Glomerular visceral epithelial cell (primary cell): ENCODE results near the gene NOS1AP.
"Not testable (repeated sequence)": the region's sequence is repeated elsewhere in the genome, so short reads cannot be mapped to it uniquely, and the experiment has no call there.

Source experiments
- DNase-seq: peaks from one replicate; pipeline ENCODE4 v3.0.0-alpha.2; 2016; ENCODE audit errors: extremely low spot score

Gene NOS1AP

GRCh38 chr1:162069334-162070093, at the start of gene NOS1AP:
NOS1AP (plus strand) TSS chr1:162069691; CDS start chr1:162070178, 487 bp downstream.
- DNase-seq = peak; percentile 66

- DNase-seq = no peak
These were observed 49.3 kb upstream of the NOS1AP start for GRCh38 chr1:162020150-162020549.

- no peak for DNase-seq
These were observed 48.4 kb upstream of the NOS1AP start for GRCh38 chr1:162021124-162021523.

GRCh38 chr1:162022626-162023025, 46.9 kb upstream of the NOS1AP start:
- no peak for DNase-seq

GRCh38 chr1:162023181-162023546, 46.3 kb upstream of the NOS1AP start:
- DNase-seq = no peak

- DNase-seq = peak; percentile 79
These were observed 45.7 kb upstream of the NOS1AP start, which contains the start of gene OLFML2B for GRCh38 chr1:162023547-162024501. OLFML2B (minus strand) TSS chr1:162023869; CDS start chr1:162023430, 439 bp downstream.

GRCh38 chr1:162025541-162025940, 44.0 kb upstream of the NOS1AP start:
- no peak for DNase-seq

GRCh38 chr1:162026881-162027280, 42.6 kb upstream of the NOS1AP start:
- DNase-seq = no peak

GRCh38 chr1:162028726-162029125, 40.8 kb upstream of the NOS1AP start:
- DNase-seq = no peak

GRCh38 chr1:162029157-162029556, 40.3 kb upstream of the NOS1AP start:
- DNase-seq = no peak

GRCh38 chr1:162030759-162031280, 38.7 kb upstream of the NOS1AP start:
- DNase-seq = no peak

GRCh38 chr1:162033428-162033827, 36.1 kb upstream of the NOS1AP start:
- no peak for DNase-seq

- peak; percentile 62 for DNase-seq
These were observed 34.2 kb upstream of the NOS1AP start for GRCh38 chr1:162035241-162035640.

GRCh38 chr1:162036163-162036562, 33.3 kb upstream of the NOS1AP start:
- DNase-seq = no peak

GRCh38 chr1:162038624-162039023, 30.9 kb upstream of the NOS1AP start:
- no peak for DNase-seq

- no peak for DNase-seq
These were observed 29.5 kb upstream of the NOS1AP start for GRCh38 chr1:162040001-162040400.

- DNase-seq = no peak
These were observed 28.8 kb upstream of the NOS1AP start for GRCh38 chr1:162040657-162041056.

GRCh38 chr1:162042361-162042760, 27.1 kb upstream of the NOS1AP start:
- no peak for DNase-seq

- no peak for DNase-seq
These were observed 22.6 kb upstream of the NOS1AP start for GRCh38 chr1:162046921-162047320.

- not testable (repeated sequence) for DNase-seq
These were observed 15.5 kb upstream of the NOS1AP start for GRCh38 chr1:162053949-162054348.

GRCh38 chr1:162055062-162055461, 14.4 kb upstream of the NOS1AP start:
- peak; percentile 67 for DNase-seq

GRCh38 chr1:162056043-162056442, 13.4 kb upstream of the NOS1AP start:
- DNase-seq = peak; percentile 66
